HepG2 (cell line): ENCODE results near the gene RTN4RL2. TPM values are rescaled to one million over a fixed set of nuclear protein-coding genes. Genes with fewer than 3 reads are reported as not detected.
A peak's percentile ranks its signal among the peaks of the same experiment; 100 is the strongest.

ENCODE experiments used
- ARID5B ChIP-seq: IDR thresholded peaks from 2 replicates; pipeline ENCODE4 v1.4.0; 2020; ENCODE audit warnings: mild to moderate bottlenecking, missing genetic modification reagents
- CC2D1A ChIP-seq: sonication (generic); formaldehyde crosslinking; IDR thresholded peaks from 2 replicates; pipeline ENCODE4 v1.8.1; 2023; ENCODE audit warnings: mild to moderate bottlenecking, missing genetic modification reagents
- EZH2 ChIP-seq: conservative IDR thresholded peaks from 2 replicates; pipeline ENCODE4 v1.6.1; 2012; ENCODE audit warnings: mild to moderate bottlenecking, low read depth, low read length, moderate library complexity
- HOMEZ ChIP-seq: IDR thresholded peaks from 2 replicates; pipeline ENCODE4 v1.6.1; 2016; ENCODE audit warnings: low read depth
- IKZF4 ChIP-seq: sonication (generic); formaldehyde crosslinking; IDR thresholded peaks from 2 replicates; pipeline ENCODE4 v1.5.1; 2020; ENCODE audit warnings: borderline replicate concordance, mild to moderate bottlenecking, low read depth, missing genetic modification reagents; ENCODE audit errors: not compliant biosample characterization
- MED13 ChIP-seq: sonication (generic); formaldehyde crosslinking; IDR thresholded peaks from 2 replicates; pipeline ENCODE4 v1.5.0; 2020; ENCODE audit warnings: missing genetic modification reagents
- NCOA2 ChIP-seq: sonication (generic); formaldehyde crosslinking; IDR thresholded peaks from 2 replicates; pipeline ENCODE4 v1.8.0; 2022; ENCODE audit warnings: inconsistent platforms
- PHF20 ChIP-seq: sonication (generic); formaldehyde crosslinking; IDR thresholded peaks from 2 replicates; pipeline ENCODE4 v1.5.0; 2020; ENCODE audit warnings: mild to moderate bottlenecking, missing genetic modification reagents
- PITX1 ChIP-seq: sonication (generic); formaldehyde crosslinking; IDR thresholded peaks from 2 replicates; pipeline ENCODE4 v1.5.1; 2020; ENCODE audit warnings: mild to moderate bottlenecking, missing genetic modification reagents
- RERE ChIP-seq: IDR thresholded peaks from 2 replicates; pipeline ENCODE4 v1.6.1; 2016; ENCODE audit warnings: low read depth, missing genetic modification reagents, missing compliant biosample characterization
- SIN3B ChIP-seq: fragments of 150-350 bp; IDR thresholded peaks from 2 replicates; pipeline ENCODE4 v1.6.1; 2014; ENCODE audit warnings: low read length
- TMF1 ChIP-seq: sonication (generic); formaldehyde crosslinking; IDR thresholded peaks from 2 replicates; pipeline ENCODE4 v1.8.1; 2022; ENCODE audit warnings: low read depth, missing genetic modification reagents
- ZBTB21 ChIP-seq: sonication (generic); formaldehyde crosslinking; IDR thresholded peaks from 2 replicates; pipeline ENCODE4 v1.4.0; 2020; ENCODE audit warnings: missing genetic modification reagents
- ZBTB4 ChIP-seq: sonication (generic); formaldehyde crosslinking; IDR thresholded peaks from 2 replicates; pipeline ENCODE4 v1.4.0; 2020; ENCODE audit warnings: missing genetic modification reagents, mild to moderate bottlenecking, borderline replicate concordance
- ZNF331 ChIP-seq: sonication (generic); formaldehyde crosslinking; IDR thresholded peaks from 2 replicates; pipeline ENCODE4 v1.4.0; 2020; ENCODE audit warnings: missing genetic modification reagents
- ZNF616 ChIP-seq: sonication (generic); formaldehyde crosslinking; IDR thresholded peaks from 2 replicates; pipeline ENCODE4 v1.5.0; 2020; ENCODE audit warnings: low read depth, mild to moderate bottlenecking, missing genetic modification reagents
- ZNF879 ChIP-seq: sonication (generic); formaldehyde crosslinking; IDR thresholded peaks from 2 replicates; pipeline ENCODE4 v1.8.1; 2023; ENCODE audit warnings: missing genetic modification reagents
- polyA plus RNA-seq, 8 experiments: library from polyadenylated mRNA; depleted of rRNA in 3 of 8; stranded (reverse) in 7 of 8; unstranded in 1 of 8; fragments of >200 nt; fragmentation: Illumina TruSeq in 4 of 8; extraction: Trizol in 4 of 8; gene quantifications; 2 replicates each; pipeline versions ENCODE4 v1.2.1 to v1.2.3, GENCODE V29; 2011 to 2016; ENCODE audit warnings: low read depth in 4 of 8, missing spikeins in 1 of 8, mixed read lengths in 1 of 8; ENCODE audit not compliant: insufficient read depth in 1 of 8
- total RNA-seq, 5 experiments: library from RNA; depleted of rRNA; stranded (reverse); fragments of >200 nt; fragmentation: Illumina TruSeq; extraction: Trizol; gene quantifications; 2 replicates each; pipeline ENCODE4 v1.2.3, GENCODE V29; 2016; ENCODE audit warnings: low read depth in 1 of 5

RTN4RL2 gene
- total and polyA plus RNA-seq, 2 of the 13 experiments (the other 11 are each of a cell fraction or from before 2014, with no cell fraction given), result 1.3 to 4.3 TPM

- no peak for TF ChIP-seq TMF1 (CRISPR knock-in tag)
- peak; percentile 43; the same call in 1 of the 2 replicates for TF ChIP-seq HOMEZ
- TF ChIP-seq RERE, result no peak
- 0 out of 2 replicates have a peak, but pooled peaks have one; percentile 31 for TF ChIP-seq ZNF331 (CRISPR knock-in tag)
- no peak for TF ChIP-seq ZBTB4 (CRISPR knock-in tag)
- TF ChIP-seq NCOA2 (CRISPR knock-in tag), result peak; percentile 75
- no peak for TF ChIP-seq IKZF4 (CRISPR knock-in tag)
- TF ChIP-seq ZNF879 (CRISPR knock-in tag), result no peak
- peak; percentile 55; the same call in 1 of the 2 replicates for TF ChIP-seq PITX1 (CRISPR knock-in tag)
- no peak for TF ChIP-seq CC2D1A (CRISPR knock-in tag)
- TF ChIP-seq ARID5B (CRISPR knock-in tag), result peak; percentile 84
- no peak for TF ChIP-seq ZNF616 (CRISPR knock-in tag)
- no peak for TF ChIP-seq EZH2
- no peak for TF ChIP-seq PHF20 (CRISPR knock-in tag)
- no peak for TF ChIP-seq SIN3B
- no peak for TF ChIP-seq ZBTB21 (CRISPR knock-in tag)
- TF ChIP-seq MED13 (CRISPR knock-in tag), result no peak
These were observed 42.5 kb downstream of the RTN4RL2 start (continued) for GRCh38 chr11:57502870-57503269.
